ENCODE data around the gene HSD17B2.
"Not testable (repeated sequence)": the region's sequence is repeated elsewhere in the genome, so short reads cannot be mapped to it uniquely, and the experiment has no call there.

Gene HSD17B2

DNA sequence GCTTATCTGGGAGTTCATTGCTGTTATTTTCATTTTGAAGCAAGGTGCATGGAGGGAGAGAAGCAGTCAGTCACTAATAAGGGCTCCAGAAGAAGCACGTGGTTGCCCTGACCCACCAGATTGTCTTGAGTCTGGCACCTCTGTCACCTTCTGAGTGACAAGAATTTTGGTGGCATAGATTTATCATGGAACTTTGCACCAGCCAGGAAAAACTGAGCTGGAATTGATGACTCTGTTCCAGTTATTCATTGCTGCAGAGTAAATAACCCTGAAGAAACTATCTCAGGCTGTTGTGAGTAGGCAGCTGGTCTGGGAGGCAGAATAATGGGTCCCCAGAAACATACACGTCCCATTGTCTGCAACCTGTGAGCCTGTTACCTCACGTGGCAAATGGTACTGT lies 44.8 kb downstream of the HSD17B2 start:
- DNase-seq (ENCODE audit: low read depth in 2 of 2): no peak

DNA sequence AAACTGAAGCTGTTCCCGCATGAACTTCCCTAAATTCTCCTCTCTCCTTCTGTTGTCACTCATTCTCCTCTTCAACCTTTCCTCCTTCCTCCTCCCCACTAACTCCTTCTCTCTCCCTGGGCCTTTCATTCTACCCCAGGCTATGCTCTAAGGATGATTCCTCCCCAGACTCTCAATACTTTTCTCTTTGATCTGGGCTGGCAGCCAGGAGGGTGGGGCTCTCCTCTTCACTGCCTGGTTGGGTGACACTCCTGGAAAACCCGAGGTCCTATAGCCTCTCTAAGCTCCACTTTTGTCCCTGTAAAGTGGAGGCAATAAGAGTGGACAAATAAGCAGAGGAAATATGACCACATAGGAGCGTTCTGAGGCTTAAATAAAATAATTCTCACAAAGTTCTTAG lies 46.2 kb downstream of the HSD17B2 start:
- DNase-seq (ENCODE audit: low read depth in 2 of 2): no peak

- no peak for DNase-seq (ENCODE audit: low read depth in 2 of 2)
These were observed 47.0 kb downstream of the HSD17B2 start for GRCh38 chr16:82082097-82082496.

DNA sequence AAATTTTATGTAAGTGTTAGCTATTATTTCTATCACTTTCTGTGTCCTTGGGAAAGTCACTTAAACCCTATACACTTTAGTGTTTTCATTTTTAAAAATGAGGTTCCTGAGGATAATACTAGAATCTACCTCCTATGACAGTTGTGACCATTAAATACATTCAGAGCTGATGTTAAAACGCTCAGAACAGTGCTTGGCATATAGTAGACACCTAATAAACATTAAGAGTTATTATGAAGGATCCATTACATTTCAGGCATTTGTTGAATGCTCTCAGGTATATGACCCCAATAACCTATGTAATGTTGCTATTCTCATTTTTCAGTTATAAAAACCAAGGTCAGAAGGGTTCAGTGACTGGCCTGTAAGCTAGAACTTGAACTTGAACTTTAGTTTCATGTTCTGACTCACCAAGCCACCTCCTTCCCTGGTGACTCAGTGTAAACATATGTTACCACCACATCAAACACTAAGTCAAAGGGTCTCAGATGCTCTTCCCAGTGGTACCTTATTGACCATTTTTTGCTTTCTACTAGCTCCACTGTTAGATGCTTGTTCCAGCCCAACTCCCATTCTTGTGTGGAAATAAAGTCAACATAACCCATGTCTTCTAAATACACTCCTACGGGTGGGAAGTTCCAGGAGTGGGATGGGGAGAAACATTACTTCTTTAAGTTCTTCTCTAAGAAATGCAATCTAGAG lies 47.6 kb downstream of the HSD17B2 start:
- no peak for DNase-seq (ENCODE audit: low read depth in 2 of 2)

- no peak for DNase-seq (ENCODE audit: low read depth in 2 of 2)
These were observed 48.8 kb downstream of the HSD17B2 start for GRCh38 chr16:82083710-82084353.

- DNase-seq (ENCODE audit: low read depth in 2 of 2): no peak
These were observed 50.1 kb downstream of the HSD17B2 start for GRCh38 chr16:82085011-82085779.

- DNase-seq (ENCODE audit: low read depth in 2 of 2): no peak
These were observed 53.4 kb downstream of the HSD17B2 start for GRCh38 chr16:82088483-82088882.

DNA sequence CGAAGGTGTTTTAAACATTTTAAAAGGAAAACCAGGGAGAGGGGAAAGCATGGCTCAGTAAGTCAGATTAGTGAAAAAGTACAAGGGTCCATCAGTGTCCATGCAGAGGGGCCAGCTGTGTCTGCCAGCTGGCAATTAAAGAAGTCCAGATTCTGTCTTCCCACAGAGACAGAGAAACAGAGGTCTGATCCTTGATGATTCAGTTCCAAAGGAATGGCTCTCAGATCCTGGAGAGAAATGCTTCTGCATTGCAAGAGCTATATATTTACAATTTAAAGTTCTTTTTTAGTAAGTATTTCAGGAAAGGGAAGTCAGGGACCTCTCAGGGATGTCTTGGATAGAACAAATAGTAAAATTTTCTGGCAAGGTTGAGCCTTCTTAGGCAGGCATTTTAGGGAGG lies 56.2 kb downstream of the HSD17B2 start:
- no peak for DNase-seq (ENCODE audit: low read depth in 2 of 2)

DNA sequence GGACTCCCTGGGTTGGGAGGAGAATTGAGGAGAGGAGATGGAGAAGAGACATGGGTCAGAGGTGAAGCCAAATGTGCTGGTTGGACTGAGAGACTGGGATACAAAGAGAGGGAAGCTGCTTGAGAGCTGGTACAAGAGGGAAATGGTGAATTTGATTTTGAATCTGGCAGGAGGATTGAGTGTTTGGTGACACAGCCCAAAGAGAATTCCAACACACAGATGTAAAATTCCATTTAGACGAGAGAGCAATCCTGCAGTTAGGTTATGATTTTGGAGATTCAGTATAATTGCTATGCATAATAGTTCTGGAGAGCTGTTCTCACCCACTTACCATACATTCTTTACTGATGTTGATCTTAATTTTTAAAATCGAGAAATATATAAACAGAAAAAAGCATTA lies 57.7 kb downstream of the HSD17B2 start:
- DNase-seq (ENCODE audit: low read depth in 2 of 2): no peak

DNA sequence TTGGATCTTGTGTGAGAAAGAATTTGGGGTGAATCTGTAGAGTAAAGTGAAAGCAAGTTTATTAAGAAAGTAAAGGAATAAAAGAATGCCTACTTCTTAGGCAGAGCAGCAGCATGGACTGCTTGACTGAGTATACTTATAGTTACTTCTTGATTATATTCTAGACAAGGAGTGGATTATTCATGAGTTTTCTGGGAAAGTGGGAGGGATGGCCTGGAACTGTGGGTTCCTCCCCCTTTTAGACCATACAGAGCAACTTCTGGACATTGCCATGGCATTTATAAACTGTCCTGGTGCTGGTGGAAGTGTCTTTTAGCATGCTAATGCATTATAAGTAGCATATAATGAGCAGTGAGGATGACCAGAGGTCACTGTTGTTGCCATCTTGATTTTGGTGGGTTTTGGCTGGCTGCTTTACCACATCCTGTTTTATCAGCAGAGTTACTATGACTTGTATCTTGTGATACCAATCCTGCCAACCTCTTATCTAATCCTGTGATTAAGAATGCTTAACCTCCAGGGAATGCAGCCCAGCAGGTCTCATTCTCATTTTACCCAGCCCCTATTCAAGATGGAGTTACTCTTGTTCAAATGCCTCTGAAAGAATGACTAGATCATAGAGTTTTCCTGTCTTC lies 58.7 kb downstream of the HSD17B2 start:
- DNase-seq (ENCODE audit: low read depth in 2 of 2): no peak

DNA sequence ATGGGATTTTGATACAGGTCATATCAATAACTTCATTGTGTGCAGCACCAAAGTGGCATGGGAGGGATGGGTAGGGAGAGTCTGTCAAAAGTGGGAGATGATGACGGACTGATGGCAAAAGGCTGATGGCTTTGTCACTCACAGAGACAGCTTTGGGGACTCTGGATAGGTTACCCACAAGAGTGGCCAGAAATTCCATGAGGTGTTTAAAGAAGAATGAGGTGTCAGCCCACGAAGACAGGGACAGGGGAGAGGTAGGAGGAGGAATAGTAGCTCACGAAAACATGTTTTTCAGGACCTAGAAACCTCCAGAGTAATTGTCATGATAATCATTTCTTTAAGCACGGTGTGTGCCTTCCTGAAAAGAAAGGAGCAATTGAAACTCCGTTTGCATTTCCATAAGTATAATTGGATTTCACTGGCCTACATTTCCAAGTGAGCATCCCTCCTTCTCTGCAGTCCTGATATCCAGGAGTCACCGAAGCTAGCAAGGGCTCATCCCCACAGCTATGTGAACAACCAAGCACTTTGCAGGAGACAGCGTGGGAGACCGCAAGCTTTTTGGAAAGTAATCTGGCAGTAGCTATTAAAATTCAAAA lies 60.0 kb downstream of the HSD17B2 start:
- DNase-seq (ENCODE audit: low read depth in 2 of 2): no peak

- DNase-seq (ENCODE audit: low read depth in 2 of 2): no peak
These were observed 61.6 kb downstream of the HSD17B2 start for GRCh38 chr16:82096641-82097040.

GRCh38 chr16:82105107-82105506 lies 70.1 kb downstream of the HSD17B2 start:
- DNase-seq (ENCODE audit: low read depth in 2 of 2): no peak

DNA sequence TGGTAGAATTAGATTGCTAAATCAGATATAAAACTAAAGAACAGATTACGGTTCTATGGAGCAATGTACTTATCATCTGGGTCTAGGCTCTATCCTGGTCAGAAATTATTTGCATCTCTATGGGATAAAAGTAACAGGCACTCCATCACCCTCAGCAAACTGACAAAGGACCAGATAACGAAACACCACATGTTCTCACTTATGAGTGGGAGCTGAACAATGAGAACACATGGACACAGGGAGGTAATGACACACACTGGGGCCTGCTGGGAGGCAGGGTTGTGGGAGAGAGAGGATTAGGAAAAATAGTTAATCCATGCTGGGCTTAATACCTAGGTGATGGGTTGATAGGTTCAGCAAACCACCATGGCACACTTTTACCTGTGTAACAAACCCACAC lies 73.0 kb downstream of the HSD17B2 start:
- no peak for DNase-seq (ENCODE audit: low read depth in 2 of 2)

DNA sequence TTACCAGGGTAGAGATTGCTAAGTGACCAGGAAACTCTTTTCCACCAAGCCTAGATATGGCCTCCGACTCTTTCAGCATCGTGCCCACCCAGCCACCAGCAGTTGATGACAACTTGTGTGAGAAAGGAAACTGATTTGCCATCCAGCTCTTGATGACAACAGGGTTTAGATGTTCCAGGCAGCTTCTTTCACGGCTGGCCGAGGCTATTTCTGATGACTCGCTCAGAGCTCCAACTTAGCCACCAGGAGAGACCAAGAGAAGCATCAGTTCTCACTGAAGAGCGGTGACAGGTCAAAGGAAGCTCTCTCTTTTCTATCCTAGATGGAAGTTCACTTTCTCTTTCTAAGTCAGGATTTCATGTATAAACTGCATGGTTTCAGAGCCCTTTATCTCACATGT lies 73.7 kb downstream of the HSD17B2 start:
- DNase-seq (ENCODE audit: low read depth in 2 of 2): no peak

GRCh38 chr16:82109266-82109665 lies 74.2 kb downstream of the HSD17B2 start:
- DNase-seq (ENCODE audit: low read depth in 2 of 2): not testable (repeated sequence)

DNA sequence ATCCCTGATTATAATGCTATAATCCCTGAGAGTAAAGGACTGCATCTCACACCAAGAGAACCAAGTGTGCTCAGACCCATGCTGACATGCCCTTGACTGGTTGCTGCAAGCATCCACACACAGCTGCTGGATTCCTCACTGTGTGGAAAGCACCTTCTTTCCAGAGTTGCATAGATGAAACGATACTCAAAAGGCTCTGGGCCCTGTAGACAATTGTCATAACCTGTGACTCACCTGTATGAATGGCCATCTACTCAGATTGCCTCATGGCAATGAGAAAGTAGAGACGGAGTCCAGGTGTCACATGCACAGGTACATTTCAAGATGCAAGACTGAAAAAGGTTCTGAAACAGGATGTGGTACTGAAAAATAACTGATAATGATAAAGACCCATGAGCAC lies 76.9 kb downstream of the HSD17B2 start:
- DNase-seq (ENCODE audit: low read depth in 2 of 2): no peak

DNA sequence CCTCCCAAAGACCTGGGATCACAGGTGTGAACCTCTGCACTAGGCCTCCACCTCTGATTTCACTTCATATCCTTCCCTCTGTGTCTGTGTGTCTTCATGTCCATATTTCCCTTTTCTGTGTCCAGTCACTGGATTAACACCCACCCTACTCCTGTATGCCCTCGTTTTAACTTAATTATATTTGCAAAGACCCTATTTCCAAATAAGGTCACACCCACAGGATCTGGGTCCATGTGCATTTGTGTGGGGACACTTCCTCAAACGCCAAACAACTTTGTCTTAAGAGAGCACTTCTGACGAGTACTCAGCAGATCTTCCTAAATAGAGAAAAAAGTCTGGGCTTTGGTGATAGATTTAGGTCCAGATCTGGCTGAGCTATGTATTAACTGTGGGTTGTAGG lies 78.7 kb downstream of the HSD17B2 start:
- DNase-seq (ENCODE audit: low read depth in 2 of 2): no peak

GRCh38 chr16:82116535-82116934 lies 81.5 kb downstream of the HSD17B2 start:
- no peak for DNase-seq (ENCODE audit: low read depth in 2 of 2)

- DNase-seq (ENCODE audit: low read depth in 2 of 2): no peak
These were observed 83.7 kb downstream of the HSD17B2 start for GRCh38 chr16:82118749-82119148.

DNA sequence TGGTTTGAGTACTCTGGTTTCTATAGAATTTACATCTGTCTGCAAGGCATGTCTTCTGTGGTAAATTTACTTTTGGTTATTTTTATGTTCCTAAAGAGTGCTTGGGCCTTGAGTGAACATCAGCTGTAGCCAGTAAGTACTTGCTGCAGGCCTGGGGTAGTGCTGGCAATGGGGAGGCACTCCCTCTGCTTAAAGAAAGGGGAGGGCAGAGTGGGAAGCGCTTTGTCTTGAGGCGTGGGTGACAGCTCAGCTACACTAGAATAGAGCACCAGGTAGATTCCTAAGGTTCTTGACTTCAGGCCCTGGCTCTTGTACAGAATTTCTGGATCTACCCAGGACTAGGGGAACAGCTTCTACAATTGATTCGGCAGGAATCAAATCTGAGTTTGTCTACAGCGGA lies 84.4 kb downstream of the HSD17B2 start:
- no peak for DNase-seq (ENCODE audit: low read depth in 2 of 2)

DNA sequence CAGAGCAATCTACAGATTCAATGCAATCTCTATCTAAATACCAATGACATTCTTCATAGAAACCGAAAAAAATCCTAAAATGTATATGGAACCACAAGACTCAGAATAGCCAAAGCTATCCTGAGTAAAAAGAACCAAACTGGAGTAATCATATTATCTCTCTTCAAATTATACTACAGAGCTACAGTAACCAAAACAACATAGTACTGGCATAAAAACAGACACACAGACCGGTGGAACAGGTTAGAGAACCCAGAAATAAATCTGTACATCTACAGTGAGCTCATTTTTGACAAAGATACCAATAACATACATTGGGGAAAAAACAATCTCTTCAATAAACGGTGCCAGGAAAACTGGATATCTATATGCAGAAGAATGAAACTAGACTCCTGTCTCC lies 89.6 kb downstream of the HSD17B2 start:
- no peak for DNase-seq (ENCODE audit: low read depth in 2 of 2)

Data from stimulated activated CD8-positive, alpha-beta memory T cell treated with anti-CD3 and anti-CD28 coated beads, Interleukin-15, amount 100 ng/mL, for 4 hours (primary cell).